GM12873 (cell line): ENCODE results near the gene PPM1M.

Source experiments
- CTCF ChIP-seq: IDR thresholded peaks from 2 replicates; pipeline ENCODE4 v1.5.1; 2012; ENCODE audit warnings: low read depth, mild to moderate bottlenecking, moderate library complexity, low read length, control low read depth; ENCODE audit not compliant: insufficient read depth; ENCODE audit errors: missing control alignments

Gene PPM1M

GRCh38 chr3:52288674-52289073 lies 43.1 kb downstream of the PPM1M start:
- no peak for TF ChIP-seq CTCF

- TF ChIP-seq CTCF = no peak
Observed at GRCh38 chr3:52289338-52289746, 43.8 kb downstream of the PPM1M start.

GRCh38 chr3:52289747-52290595 lies 44.4 kb downstream of the PPM1M start:
- peak; percentile 19 for TF ChIP-seq CTCF

DNA sequence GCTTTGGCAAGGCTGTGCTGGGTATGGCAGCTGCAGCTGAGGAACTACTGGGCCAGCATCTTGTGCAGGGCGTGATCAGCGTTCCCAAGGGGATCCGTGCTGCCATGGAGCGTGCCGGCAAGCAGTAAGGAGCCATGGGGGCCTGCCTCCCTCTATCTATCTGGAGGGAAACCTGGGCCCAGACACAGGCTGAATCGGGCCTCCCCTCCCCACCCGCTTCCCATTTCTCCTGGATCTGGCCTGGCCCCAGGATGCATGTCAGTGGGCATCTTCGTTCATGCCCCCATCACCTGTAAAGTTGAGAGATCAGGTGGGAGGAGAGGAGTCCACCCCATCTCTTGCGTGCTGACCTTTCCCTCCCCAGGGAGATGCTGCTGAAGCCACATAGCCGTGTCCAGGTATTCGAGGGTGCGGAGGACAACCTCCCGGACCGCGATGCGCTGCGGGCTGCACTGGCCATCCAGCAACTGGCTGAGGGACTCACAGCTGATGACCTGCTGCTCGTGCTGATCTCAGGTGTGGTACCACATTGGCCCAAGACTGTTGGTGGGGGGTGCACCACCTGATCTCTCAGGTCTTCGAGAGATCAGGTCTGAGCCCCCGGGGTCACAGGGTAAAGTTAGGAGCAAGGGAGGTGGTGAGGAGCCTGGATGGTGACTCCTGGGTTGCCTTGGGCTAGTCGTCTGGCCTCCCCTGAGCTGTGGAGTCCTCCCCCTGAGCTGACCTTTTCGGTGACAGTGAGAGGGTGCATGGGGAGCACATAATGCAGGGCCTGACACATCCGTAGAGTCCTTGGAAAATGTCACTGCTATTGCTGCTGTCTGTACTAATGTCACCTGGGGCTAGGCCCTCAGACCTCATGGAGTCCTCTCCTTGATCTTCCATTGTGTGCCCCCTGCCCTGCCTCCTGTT lies 45.3 kb downstream of the PPM1M start:
- no peak for TF ChIP-seq CTCF

GRCh38 chr3:52291508-52292181 lies 46.1 kb downstream of the PPM1M start:
- peak; percentile 71 for TF ChIP-seq CTCF

GRCh38 chr3:52292247-52293065 lies 46.9 kb downstream of the PPM1M start:
- no peak for TF ChIP-seq CTCF
